GM12875 (cell line): ENCODE measurements around the gene ASPSCR1.

ENCODE experiments used
- H3K4me3 ChIP-seq: one replicate; pipeline ENCODE4 v1.5.1; 2011; ENCODE audit warnings: low read depth, low read length, control low read depth
- TF ChIP-seq, protein P1 (sequence below): IDR thresholded peaks from 2 replicates; pipeline ENCODE4 v1.5.1; 2011; ENCODE audit warnings: low read depth, mild to moderate bottlenecking, control low read depth, inconsistent platforms, low read length, moderate library complexity, borderline replicate concordance; ENCODE audit not compliant: insufficient read depth

ASPSCR1 gene

DNA sequence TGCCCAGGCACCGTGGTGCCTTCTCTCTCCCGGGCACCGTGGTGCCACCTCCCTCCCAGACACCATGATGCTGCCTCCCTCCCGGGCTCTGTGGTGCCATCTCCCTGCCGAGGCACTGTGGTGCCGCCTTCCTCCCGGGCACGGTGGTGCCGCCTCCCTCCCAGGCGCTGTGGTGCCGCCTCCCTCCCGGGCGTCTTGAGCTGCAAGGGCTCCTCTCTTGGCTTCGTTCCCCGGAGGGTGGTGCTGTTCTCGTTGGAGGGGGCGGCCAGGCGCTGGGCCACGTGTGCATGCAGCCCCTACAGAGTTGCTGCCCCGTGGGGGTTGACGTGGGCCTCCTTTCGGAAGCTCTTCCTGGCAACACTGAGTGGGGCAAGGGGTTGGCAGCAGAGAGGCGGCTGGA is 37.0 kb downstream of the ASPSCR1 start:
- TF ChIP-seq, protein P1, sequence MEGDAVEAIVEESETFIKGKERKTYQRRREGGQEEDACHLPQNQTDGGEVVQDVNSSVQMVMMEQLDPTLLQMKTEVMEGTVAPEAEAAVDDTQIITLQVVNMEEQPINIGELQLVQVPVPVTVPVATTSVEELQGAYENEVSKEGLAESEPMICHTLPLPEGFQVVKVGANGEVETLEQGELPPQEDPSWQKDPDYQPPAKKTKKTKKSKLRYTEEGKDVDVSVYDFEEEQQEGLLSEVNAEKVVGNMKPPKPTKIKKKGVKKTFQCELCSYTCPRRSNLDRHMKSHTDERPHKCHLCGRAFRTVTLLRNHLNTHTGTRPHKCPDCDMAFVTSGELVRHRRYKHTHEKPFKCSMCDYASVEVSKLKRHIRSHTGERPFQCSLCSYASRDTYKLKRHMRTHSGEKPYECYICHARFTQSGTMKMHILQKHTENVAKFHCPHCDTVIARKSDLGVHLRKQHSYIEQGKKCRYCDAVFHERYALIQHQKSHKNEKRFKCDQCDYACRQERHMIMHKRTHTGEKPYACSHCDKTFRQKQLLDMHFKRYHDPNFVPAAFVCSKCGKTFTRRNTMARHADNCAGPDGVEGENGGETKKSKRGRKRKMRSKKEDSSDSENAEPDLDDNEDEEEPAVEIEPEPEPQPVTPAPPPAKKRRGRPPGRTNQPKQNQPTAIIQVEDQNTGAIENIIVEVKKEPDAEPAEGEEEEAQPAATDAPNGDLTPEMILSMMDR = no peak
- no peak overlapping the region for H3K4me3 ChIP-seq

DNA sequence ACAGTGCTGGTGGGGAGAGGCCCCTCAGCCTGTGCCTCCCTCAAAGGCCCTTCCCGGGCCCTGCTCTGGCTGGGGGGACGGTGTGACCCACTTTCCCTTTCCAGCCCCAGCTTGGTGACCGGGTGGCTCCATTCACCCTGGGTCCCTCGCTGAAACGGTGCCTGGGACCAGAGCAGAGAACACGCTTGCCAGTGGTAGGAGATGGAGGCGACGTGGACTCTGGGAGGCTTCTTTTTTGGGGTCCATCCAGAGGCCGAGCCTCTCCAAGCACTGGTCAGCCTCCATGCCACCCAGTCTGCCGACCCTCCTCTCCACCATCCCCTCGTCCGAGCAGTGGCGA is 37.5 kb downstream of the ASPSCR1 start:
- H3K4me3 ChIP-seq = no peak overlapping the region
- TF ChIP-seq, protein P1 = no peak

DNA sequence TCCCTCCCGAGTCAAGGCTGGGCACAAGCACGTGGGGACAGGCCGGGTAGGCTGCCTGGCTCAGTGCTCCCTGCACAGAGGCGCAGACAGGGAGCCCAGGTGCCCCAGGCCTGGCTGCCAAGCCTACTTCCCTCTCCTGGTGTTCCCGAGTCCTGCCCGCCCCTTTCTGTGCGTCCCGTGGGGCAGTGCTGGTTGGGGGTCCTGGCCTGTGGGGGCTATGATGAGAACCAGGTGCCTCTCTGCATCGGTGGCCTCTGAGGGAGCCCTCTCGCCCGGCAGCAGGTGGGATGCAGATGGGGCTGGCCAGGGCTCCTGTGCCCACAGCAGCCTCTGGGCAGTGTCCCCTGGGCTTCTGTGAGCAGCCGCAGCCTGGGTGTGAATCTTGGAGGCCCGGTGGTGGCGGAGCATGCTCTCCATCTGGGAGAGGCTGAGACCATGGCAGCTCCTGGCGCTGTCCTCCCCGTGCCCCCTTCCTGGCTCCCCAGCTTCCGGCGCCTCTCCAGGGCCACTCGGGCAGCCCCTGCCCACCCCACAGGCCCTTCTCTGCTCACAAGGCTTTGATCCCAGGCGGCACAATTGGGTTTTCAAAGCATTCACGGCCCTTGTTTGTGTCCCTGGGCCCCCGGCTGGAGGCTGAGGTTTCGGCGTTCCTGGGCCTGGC is 38.0 kb downstream of the ASPSCR1 start:
- H3K4me3 ChIP-seq = no peak overlapping the region
- TF ChIP-seq, protein P1 = no peak

DNA sequence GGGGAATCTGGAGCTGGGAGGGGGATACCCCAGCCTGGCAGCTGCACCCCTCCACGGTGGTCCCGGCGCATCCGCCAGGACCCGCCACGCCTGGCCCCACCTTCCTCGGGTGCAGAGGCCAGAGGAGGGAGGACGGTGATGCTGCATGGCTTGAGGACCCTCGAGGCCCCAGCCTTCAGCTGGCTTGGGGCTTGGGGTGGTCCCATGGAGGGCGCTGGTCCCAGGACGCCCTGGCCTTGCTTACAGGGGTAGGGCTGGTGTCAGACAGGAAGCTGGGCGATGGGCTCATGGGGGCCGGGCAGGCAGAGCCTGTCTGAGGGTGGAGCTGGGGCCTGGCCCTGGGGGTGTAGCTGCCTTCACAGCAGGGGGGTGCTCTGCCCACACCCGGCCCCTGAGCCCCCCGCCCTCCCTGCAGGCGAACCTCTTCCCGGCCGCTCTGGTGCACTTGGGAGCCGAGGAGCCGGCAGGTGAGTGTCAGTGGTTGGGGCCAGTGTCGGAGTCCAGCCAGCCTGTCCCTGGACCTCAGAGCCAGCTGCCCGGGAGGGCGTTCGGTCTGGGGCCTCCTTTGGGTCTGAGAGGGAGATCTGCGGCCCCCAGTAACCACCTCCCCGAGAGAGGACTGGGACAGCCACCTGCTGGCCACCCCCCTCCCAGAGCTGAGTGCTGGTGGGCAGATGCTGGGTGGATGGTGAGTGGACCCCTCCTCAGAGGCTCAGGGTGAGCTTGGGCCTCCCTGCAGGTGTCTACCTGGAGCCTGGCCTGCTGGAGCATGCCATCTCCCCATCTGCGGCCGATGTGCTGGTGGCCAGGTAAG is 38.8 kb downstream of the ASPSCR1 start:
- H3K4me3 ChIP-seq = no peak overlapping the region
- TF ChIP-seq, protein P1 = no peak

DNA sequence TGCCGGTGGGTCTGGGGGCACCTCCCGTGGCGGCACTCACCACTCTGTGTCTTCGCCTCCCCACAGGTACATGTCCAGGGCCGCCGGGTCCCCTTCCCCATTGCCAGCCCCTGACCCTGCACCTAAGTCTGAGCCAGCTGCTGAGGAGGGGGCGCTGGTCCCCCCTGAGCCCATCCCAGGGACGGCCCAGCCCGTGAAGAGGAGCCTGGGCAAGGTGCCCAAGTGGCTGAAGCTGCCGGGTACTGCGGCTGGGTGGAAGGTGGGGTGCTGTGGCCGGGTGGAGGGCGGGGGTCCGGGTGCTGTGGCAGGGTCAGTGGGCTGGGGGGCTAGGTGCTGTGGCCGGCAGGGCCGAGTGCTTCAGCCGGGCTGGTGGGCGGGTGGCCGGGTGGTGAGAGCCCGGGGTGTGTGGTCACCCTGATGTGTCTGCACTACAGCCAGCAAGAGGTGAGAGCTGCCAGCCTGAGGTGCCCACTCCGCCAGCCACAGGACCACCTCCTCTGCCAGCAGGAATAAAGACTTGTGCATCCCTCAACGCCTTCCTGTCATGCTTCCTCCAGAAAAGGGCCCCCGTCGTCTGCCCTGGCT is 39.5 kb downstream of the ASPSCR1 start:
- H3K4me3 ChIP-seq = no peak overlapping the region
- TF ChIP-seq, protein P1 = no peak

DNA sequence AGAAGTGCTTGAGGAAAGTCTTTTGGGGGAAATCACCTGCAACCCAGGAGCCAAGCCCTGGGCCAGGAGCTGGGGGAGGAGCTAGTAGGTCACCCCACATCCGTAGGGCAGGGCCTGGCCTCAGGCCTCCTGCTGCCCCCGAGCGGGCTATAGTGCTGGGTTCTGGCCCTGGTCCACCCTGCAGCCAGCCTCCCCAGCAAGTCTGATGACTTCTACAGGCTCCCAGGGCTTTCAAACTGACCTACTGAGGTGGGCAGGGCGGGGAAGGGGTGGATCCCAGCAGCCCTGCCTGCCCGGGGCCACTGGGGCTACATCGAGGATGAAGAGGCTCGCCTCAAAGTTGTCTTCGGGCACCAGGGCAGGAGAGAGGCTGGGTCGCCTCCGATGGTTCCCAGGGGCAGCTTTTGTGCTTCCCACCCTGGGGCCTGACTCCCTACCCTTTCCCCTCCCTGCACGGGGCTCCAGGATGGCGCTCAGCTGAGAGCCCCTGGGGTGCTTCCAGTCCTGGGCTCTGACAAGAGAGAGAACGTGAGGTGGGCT is 40.3 kb downstream of the ASPSCR1 start:
- H3K4me3 ChIP-seq = no peak overlapping the region
- TF ChIP-seq, protein P1 = no peak
